Hepatocyte (in vitro differentiated cells): Measurements from ENCODE around the gene TEDC1.

ENCODE experiments used
- CTCF ChIP-seq: fragments of 200-600 bp; sonication (generic); IDR thresholded peaks from 2 replicates; pipeline ENCODE4 v1.5.1; 2016; ENCODE audit warnings: antibody characterized with exemption, mild to moderate bottlenecking; ENCODE audit not compliant: poor library complexity
- EZH2phosphoT487 ChIP-seq: fragments of 200-600 bp; sonication (generic); IDR thresholded peaks from one replicate; pipeline ENCODE4 v1.6.1; 2018; ENCODE audit warnings: antibody characterized with exemption, mild to moderate bottlenecking, low read depth, moderate library complexity; ENCODE audit not compliant: unreplicated experiment, severe bottlenecking

- TF ChIP-seq CTCF (peak; percentile 40), EZH2phosphoT487 (no peak)
Measured at GRCh38 chr14:105485739-105486162, 5.3 kb upstream of the TEDC1 start.
